NT2/D1 (cell line): Measurements from ENCODE around the gene CRYM.

Experiments used
- SUZ12 ChIP-seq: IDR thresholded peaks from 2 replicates; pipeline ENCODE4 v1.6.1; 2011; ENCODE audit not compliant: insufficient read length, insufficient read depth; ENCODE audit errors: extremely low read depth
- YY1 ChIP-seq: IDR thresholded peaks from 2 replicates; pipeline ENCODE4 v1.6.1; 2011; ENCODE audit not compliant: insufficient read length, insufficient read depth
- ZNF274 ChIP-seq: IDR thresholded peaks from 2 replicates; pipeline ENCODE4 v1.6.1; 2011; ENCODE audit warnings: mild to moderate bottlenecking, low read depth, low read length

DNA sequence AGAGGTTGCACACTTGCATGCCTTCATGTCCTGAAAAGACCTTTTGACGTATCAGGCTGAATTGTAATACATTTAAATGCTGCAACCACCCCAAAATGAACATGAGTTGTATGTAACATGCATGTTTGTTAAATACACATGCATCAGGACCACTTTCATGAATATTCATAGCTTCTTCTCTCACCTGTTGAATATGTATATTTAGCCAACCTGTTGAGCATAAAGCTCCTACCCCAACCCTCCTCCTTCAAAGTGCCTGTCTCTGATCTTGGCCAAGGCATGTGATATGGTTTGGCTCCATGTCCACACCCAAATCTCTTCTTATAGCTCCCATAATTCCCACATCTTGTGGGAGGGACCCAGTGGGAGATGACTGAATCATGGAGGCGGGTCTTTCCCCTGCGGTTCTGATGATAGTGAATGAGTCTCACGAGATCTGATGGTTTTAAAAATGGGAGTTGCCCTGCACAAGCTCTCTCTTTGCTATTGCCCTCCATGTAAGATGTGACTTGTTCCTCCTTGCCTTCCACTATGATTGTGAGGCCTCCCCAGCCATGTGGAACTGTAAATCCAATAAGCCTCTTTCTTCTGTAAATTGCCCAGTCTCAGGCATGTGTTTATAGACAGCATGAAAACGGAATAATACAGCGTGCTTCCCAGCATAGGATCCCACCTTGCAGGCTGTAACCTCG, 3.8 kb upstream of the CRYM start:
- no peak for TF ChIP-seq YY1
- TF ChIP-seq SUZ12, result no peak
- no peak for TF ChIP-seq ZNF274
